ENCODE data around the gene TMEM117. TPM values are rescaled to one million over a fixed set of nuclear protein-coding genes. Genes with fewer than 3 reads are reported as not detected.
A peak's percentile ranks its signal among the peaks of the same experiment; 100 is the strongest.
"Not testable (repeated sequence)": the region's sequence is repeated elsewhere in the genome, so short reads cannot be mapped to it uniquely, and the experiment has no call there.

TMEM117 gene
- total RNA-seq, 1 donor = 22.4 TPM

- no peak for DNase-seq (ENCODE audit: insufficient read length, low spot score, missing footprints)
- TF ChIP-seq CTCF (IDR thresholded peaks at IDR 0.05; ENCODE audit: extremely low read depth, low read depth, low read length) = no peak
- Histone ChIP-seq H3K9me3 (ENCODE audit: low read depth, low read length) (no peaks in the 10 kb centered on the region), H3K4me3 (ENCODE audit: insufficient read depth, low read length) (no peak overlapping the region), H3K27me3 (ENCODE audit: insufficient read depth, low read length) (no peaks in the 10 kb centered on the region), H3K4me1 (ENCODE audit: insufficient read depth, low read length) (peaks cover 5% of the 10 kb centered on the region), H3K36me3 (ENCODE audit: insufficient read depth, low read length) (no peaks in the 10 kb centered on the region), H4K20me1 (ENCODE audit: insufficient read depth, low read length) (no peaks in the 10 kb centered on the region), H3K79me2 (ENCODE audit: insufficient read depth, low read length) (no peaks in the 10 kb centered on the region), H3K4me2 (ENCODE audit: insufficient read depth, low read length) (no peak overlapping the region), H2AFZ (ENCODE audit: low read length) (no peak overlapping the region), H3K27ac (ENCODE audit: low read depth, low read length) (no peak overlapping the region)
These were observed 535.1 kb downstream of the TMEM117 start for GRCh38 chr12:44370982-44371381.

GRCh38 chr12:44372259-44372658, 536.4 kb downstream of the TMEM117 start:
- H3K4me1 ChIP-seq (ENCODE audit: insufficient read depth, low read length) = peaks cover 5% of the 10 kb centered on the region
- no peaks in the 10 kb centered on the region for H3K9me3 ChIP-seq (ENCODE audit: low read depth, low read length)
- H4K20me1 ChIP-seq (ENCODE audit: insufficient read depth, low read length) = no peaks in the 10 kb centered on the region
- H3K27me3 ChIP-seq (ENCODE audit: insufficient read depth, low read length) = no peaks in the 10 kb centered on the region
- no peak overlapping the region for H2AFZ ChIP-seq (ENCODE audit: low read length)
- H3K4me2 ChIP-seq (ENCODE audit: insufficient read depth, low read length) = no peak overlapping the region
- no peak for TF ChIP-seq CTCF (IDR thresholded peaks at IDR 0.05; ENCODE audit: extremely low read depth, low read depth, low read length)
- H3K36me3 ChIP-seq (ENCODE audit: insufficient read depth, low read length) = no peaks in the 10 kb centered on the region
- peak; percentile 70 for DNase-seq (ENCODE audit: insufficient read length, low spot score, missing footprints)
- H3K27ac ChIP-seq (ENCODE audit: low read depth, low read length) = no peak overlapping the region
- H3K79me2 ChIP-seq (ENCODE audit: insufficient read depth, low read length) = no peaks in the 10 kb centered on the region
- no peak overlapping the region for H3K4me3 ChIP-seq (ENCODE audit: insufficient read depth, low read length)

- no peak for DNase-seq (ENCODE audit: insufficient read length, low spot score, missing footprints)
- no peaks in the 10 kb centered on the region for H3K36me3 ChIP-seq (ENCODE audit: insufficient read depth, low read length)
- no peaks in the 10 kb centered on the region for H3K9me3 ChIP-seq (ENCODE audit: low read depth, low read length)
- no peaks in the 10 kb centered on the region for H3K79me2 ChIP-seq (ENCODE audit: insufficient read depth, low read length)
- H3K4me2 ChIP-seq (ENCODE audit: insufficient read depth, low read length) = no peak overlapping the region
- no peak overlapping the region for H3K4me3 ChIP-seq (ENCODE audit: insufficient read depth, low read length)
- no peaks in the 10 kb centered on the region for H3K27me3 ChIP-seq (ENCODE audit: insufficient read depth, low read length)
- peaks cover 5% of the 10 kb centered on the region for H3K4me1 ChIP-seq (ENCODE audit: insufficient read depth, low read length)
- H3K27ac ChIP-seq (ENCODE audit: low read depth, low read length) = no peak overlapping the region
- H4K20me1 ChIP-seq (ENCODE audit: insufficient read depth, low read length) = no peaks in the 10 kb centered on the region
- H2AFZ ChIP-seq (ENCODE audit: low read length) = no peak overlapping the region
- no peak for TF ChIP-seq CTCF (IDR thresholded peaks at IDR 0.05; ENCODE audit: extremely low read depth, low read depth, low read length)
These were observed 539.8 kb downstream of the TMEM117 start for GRCh38 chr12:44375694-44376093.

- Histone ChIP-seq H3K36me3 (ENCODE audit: insufficient read depth, low read length) (no peaks in the 10 kb centered on the region), H3K79me2 (ENCODE audit: insufficient read depth, low read length) (no peaks in the 10 kb centered on the region), H3K27ac (ENCODE audit: low read depth, low read length) (no peak overlapping the region), H2AFZ (ENCODE audit: low read length) (no peak overlapping the region), H3K9me3 (ENCODE audit: low read depth, low read length) (no peaks in the 10 kb centered on the region), H4K20me1 (ENCODE audit: insufficient read depth, low read length) (no peaks in the 10 kb centered on the region), H3K27me3 (ENCODE audit: insufficient read depth, low read length) (no peaks in the 10 kb centered on the region), H3K4me3 (ENCODE audit: insufficient read depth, low read length) (no peak overlapping the region), H3K4me1 (ENCODE audit: insufficient read depth, low read length) (peaks cover 2% of the 10 kb centered on the region), H3K4me2 (ENCODE audit: insufficient read depth, low read length) (no peak overlapping the region)
- TF ChIP-seq CTCF (IDR thresholded peaks at IDR 0.05; ENCODE audit: extremely low read depth, low read depth, low read length) = no peak
- DNase-seq (ENCODE audit: insufficient read length, low spot score, missing footprints) = no peak
These were observed 541.7 kb downstream of the TMEM117 start for GRCh38 chr12:44377443-44378187.

GRCh38 chr12:44379113-44379512, 543.2 kb downstream of the TMEM117 start:
- not testable (repeated sequence) for H3K4me3 ChIP-seq (ENCODE audit: insufficient read depth, low read length); H3K27me3 ChIP-seq (ENCODE audit: insufficient read depth, low read length); H3K9me3 ChIP-seq (ENCODE audit: low read depth, low read length); H3K27ac ChIP-seq (ENCODE audit: low read depth, low read length); DNase-seq (ENCODE audit: insufficient read length, low spot score, missing footprints); H2AFZ ChIP-seq (ENCODE audit: low read length); H4K20me1 ChIP-seq (ENCODE audit: insufficient read depth, low read length); H3K36me3 ChIP-seq (ENCODE audit: insufficient read depth, low read length); H3K79me2 ChIP-seq (ENCODE audit: insufficient read depth, low read length); H3K4me1 ChIP-seq (ENCODE audit: insufficient read depth, low read length); H3K4me2 ChIP-seq (ENCODE audit: insufficient read depth, low read length)

Data from osteoblast (primary cell).